K562 (cell line): ENCODE data around the gene CST7.

Experiments
- AFF4 ChIP-seq: sonication (generic); formaldehyde crosslinking; IDR thresholded peaks from 2 replicates; pipeline ENCODE4 v1.8.0; 2023; ENCODE audit warnings: mild to moderate bottlenecking, missing genetic modification reagents
- ARNT ChIP-seq, 2 experiments: fragments of 450-650 bp; IDR thresholded peaks; 2 replicates each; pipeline ENCODE4 v1.6.1; 2016; ENCODE audit warnings: mild to moderate bottlenecking in 1 of 2
- RAD51 ChIP-seq: fragments of 450-650 bp; IDR thresholded peaks from 2 replicates; pipeline ENCODE4 v1.7.1; 2016; ENCODE audit warnings: low read depth, mild to moderate bottlenecking, borderline replicate concordance
- ZNF197 ChIP-seq: fragments of 200-800 bp; sonication (Bioruptor generic); IDR thresholded peaks from 2 replicates; pipeline ENCODE4 v1.6.1; 2016; ENCODE audit warnings: low read depth, missing genetic modification characterization, missing compliant biosample characterization
- TF ChIP-seq, protein P1 (sequence below), 3 experiments: IDR thresholded peaks in 2 of 3; conservative IDR thresholded peaks in 1 of 3; 2 replicates each; pipeline ENCODE4 v1.5.1; 2011 to 2012; ENCODE audit warnings: low read length in 3 of 3, mild to moderate bottlenecking in 3 of 3, control low read depth in 2 of 3, improper control_type of control experiment in 1 of 3, inconsistent platforms in 1 of 3, low read depth in 1 of 3, mixed read lengths in 1 of 3, moderate library complexity in 1 of 3; ENCODE audit not compliant: insufficient read depth in 2 of 3

DNA sequence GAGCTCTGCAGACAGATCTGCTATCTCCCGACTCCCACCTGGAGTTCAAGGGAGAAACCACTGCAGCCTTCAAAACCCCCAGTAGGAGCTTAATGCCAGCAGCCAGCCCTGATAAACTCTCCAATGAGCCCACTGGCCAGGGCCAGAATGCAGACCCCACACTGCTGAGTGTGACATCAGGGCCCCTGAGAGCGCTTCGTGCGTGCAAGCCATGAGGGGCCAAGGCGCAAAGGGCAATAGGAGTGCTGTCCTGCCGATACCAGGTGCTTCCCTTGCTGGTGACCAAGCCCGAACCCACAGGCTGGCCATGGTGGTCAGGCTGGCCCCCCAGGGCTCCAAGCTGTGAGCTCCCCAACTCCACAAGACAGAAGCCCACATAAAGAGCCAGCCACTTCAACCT lies 33.2 kb upstream of the CST7 start:
- TF ChIP-seq ZNF197 (no peak), ARNT (IDR thresholded peaks at IDR 0.05) (no peak), RAD51 (no peak), AFF4 (CRISPR knock-in tag) (no peak)
- TF ChIP-seq, protein P1, sequence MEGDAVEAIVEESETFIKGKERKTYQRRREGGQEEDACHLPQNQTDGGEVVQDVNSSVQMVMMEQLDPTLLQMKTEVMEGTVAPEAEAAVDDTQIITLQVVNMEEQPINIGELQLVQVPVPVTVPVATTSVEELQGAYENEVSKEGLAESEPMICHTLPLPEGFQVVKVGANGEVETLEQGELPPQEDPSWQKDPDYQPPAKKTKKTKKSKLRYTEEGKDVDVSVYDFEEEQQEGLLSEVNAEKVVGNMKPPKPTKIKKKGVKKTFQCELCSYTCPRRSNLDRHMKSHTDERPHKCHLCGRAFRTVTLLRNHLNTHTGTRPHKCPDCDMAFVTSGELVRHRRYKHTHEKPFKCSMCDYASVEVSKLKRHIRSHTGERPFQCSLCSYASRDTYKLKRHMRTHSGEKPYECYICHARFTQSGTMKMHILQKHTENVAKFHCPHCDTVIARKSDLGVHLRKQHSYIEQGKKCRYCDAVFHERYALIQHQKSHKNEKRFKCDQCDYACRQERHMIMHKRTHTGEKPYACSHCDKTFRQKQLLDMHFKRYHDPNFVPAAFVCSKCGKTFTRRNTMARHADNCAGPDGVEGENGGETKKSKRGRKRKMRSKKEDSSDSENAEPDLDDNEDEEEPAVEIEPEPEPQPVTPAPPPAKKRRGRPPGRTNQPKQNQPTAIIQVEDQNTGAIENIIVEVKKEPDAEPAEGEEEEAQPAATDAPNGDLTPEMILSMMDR (IDR thresholded peaks at IDR 0.05 in 2 of 3, conservative IDR thresholded peaks at IDR 0.05 in 1 of 3; ENCODE audit: insufficient read depth in 2 of 3, low read depth in 1 of 3, low read length in 3 of 3): no peak
